Activated naive CD4-positive, alpha-beta T cell treated with anti-CD3 and anti-CD28 coated beads, Interleukin-2, amount 10 ng/mL, durations not matched to agents 7 days and 5 days (primary cell): ENCODE data around the gene DHX29.
"Not testable (repeated sequence)": the region's sequence is repeated elsewhere in the genome, so short reads cannot be mapped to it uniquely, and the experiment has no call there.

Experiments
- CTCF ChIA-PET: fragments of 350-600 bp; sonication (Branson Sonifier 250); formaldehyde crosslinking; loops from one replicate; lab custom pipeline; 2021; ENCODE audit warnings: antibody characterized with exemption; lab: Charles Lee
- DNase-seq: peaks from one replicate; pipeline ENCODE4 v3.0.0-alpha.2; 2020
- H3K27ac Mint-ChIP-seq: one replicate; pipeline ENCODE4 v1.8.0; 2021; ENCODE audit warnings: mild to moderate bottlenecking, moderate library complexity, mixed read lengths
- H3K27me3 Mint-ChIP-seq: one replicate; pipeline ENCODE4 v1.8.0; 2021; ENCODE audit warnings: mild to moderate bottlenecking, mixed read lengths
- H3K36me3 Mint-ChIP-seq: one replicate; pipeline ENCODE4 v1.8.0; 2021; ENCODE audit warnings: mixed read lengths
- H3K4me1 Mint-ChIP-seq: one replicate; pipeline ENCODE4 v1.8.0; 2021; ENCODE audit warnings: mixed read lengths
- H3K4me3 Mint-ChIP-seq: one replicate; pipeline ENCODE4 v1.8.0; 2021; ENCODE audit warnings: mild to moderate bottlenecking, moderate library complexity, mixed read lengths
- H3K9me3 Mint-ChIP-seq: one replicate; pipeline ENCODE4 v1.8.0; 2021; ENCODE audit warnings: mixed read lengths

Gene DHX29

DNA sequence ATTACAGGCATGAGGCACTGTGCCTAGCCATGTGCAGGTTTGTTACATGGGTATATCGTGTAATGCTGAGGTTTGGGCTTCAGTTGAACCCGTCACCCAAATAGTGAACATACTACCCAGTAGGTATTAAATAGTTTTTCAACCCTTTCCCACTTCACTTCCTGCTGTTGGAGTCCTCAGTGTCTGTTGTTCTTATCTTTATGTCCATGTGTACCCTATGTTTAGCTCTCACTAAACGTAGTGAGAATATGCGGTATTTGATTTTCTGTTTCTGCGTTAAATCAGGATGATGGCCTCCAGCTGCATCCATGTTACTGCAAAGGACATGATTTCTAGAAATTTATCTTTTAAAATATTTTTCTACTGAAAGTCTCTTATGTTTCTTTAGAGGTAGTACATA is 18.1 kb upstream of the DHX29 start:
- CTCF ChIA-PET: interaction anchor here (1.0 to 2.3 kb wide), 2 partner anchors 66 to 367 kb away, joined by 3 to 11 read pairs; no protein-coding TSS in a partner anchor
- no peaks in the 10 kb centered on the region for H3K27me3 Mint-ChIP-seq

GRCh38 chr5:55324815-55325418 is 17.4 kb upstream of the DHX29 start:
- CTCF ChIA-PET: interaction anchor here (0.6 to 2.3 kb wide), 3 partner anchors 108 to 367 kb away, joined by 3 to 11 read pairs (median 4); no protein-coding TSS in a partner anchor
- Mint-ChIP-seq H3K27me3 (no peaks in the 10 kb centered on the region), H3K27ac (no peak overlapping the region)

More for the DNA sequence above, 18.1 kb upstream of the DHX29 start:
- H3K4me1 Mint-ChIP-seq: peaks cover 23% of the 10 kb centered on the region
- no peak overlapping the region for H3K27ac Mint-ChIP-seq
- peaks cover 27% of the 10 kb centered on the region for H3K36me3 Mint-ChIP-seq
- DNase-seq: no peak
- no peak overlapping the region for H3K4me3 Mint-ChIP-seq
- no peaks in the 10 kb centered on the region for H3K9me3 Mint-ChIP-seq

DNA sequence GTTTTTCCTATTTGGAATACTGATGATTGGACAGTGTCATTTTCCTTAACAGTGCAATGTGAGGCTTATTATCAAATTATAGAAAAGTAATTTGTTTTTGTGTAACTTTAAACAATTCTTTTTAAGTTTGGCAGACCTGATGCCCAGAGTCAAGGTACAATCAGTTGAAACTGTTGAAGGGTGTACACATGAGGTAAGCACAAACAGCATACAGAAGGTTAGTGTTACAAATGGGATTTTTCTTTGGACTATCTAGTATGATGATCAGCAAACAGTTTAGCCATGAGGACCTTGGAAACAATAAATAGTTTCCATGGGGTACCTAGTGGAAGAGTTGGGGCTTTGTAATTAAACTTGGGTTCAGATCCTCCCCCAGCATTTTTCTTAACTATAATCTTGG is 16.5 kb upstream of the DHX29 start:
- no peak for DNase-seq
- no peaks in the 10 kb centered on the region for H3K27me3 Mint-ChIP-seq
- H3K36me3 Mint-ChIP-seq: peaks cover 22% of the 10 kb centered on the region
- H3K9me3 Mint-ChIP-seq: no peaks in the 10 kb centered on the region
- no peak overlapping the region for H3K4me3 Mint-ChIP-seq
- H3K27ac Mint-ChIP-seq: no peak overlapping the region
- H3K4me1 Mint-ChIP-seq: peaks cover 18% of the 10 kb centered on the region
- CTCF ChIA-PET: no interaction called here

More at GRCh38 chr5:55324815-55325418, 17.4 kb upstream of the DHX29 start:
- no peak overlapping the region for H3K4me3 Mint-ChIP-seq
- H3K9me3 Mint-ChIP-seq: no peaks in the 10 kb centered on the region
- no peak for DNase-seq
- H3K4me1 Mint-ChIP-seq: peaks cover 18% of the 10 kb centered on the region
- H3K36me3 Mint-ChIP-seq: peaks cover 22% of the 10 kb centered on the region

- H3K27ac Mint-ChIP-seq: no peak overlapping the region
- peaks cover 26% of the 10 kb centered on the region for H3K36me3 Mint-ChIP-seq
- no peaks in the 10 kb centered on the region for H3K27me3 Mint-ChIP-seq
- H3K4me1 Mint-ChIP-seq: peaks cover 4% of the 10 kb centered on the region
- CTCF ChIA-PET: no interaction called here
- H3K4me3 Mint-ChIP-seq: no peak overlapping the region
- DNase-seq: no peak
- H3K9me3 Mint-ChIP-seq: peaks cover 14% of the 10 kb centered on the region
These were observed 13.1 kb upstream of the DHX29 start for GRCh38 chr5:55320571-55320970.

- Mint-ChIP-seq H3K9me3 (peaks cover 14% of the 10 kb centered on the region), H3K4me1 (peaks cover 7% of the 10 kb centered on the region), H3K27ac (no peak overlapping the region), H3K27me3 (no peaks in the 10 kb centered on the region), H3K36me3 (peaks cover 26% of the 10 kb centered on the region), H3K4me3 (no peak overlapping the region)
- DNase-seq: no peak
- CTCF ChIA-PET: no interaction called here
These were observed 12.0 kb upstream of the DHX29 start for GRCh38 chr5:55319491-55319890.

- H3K4me3 Mint-ChIP-seq, DNase-seq, H3K27me3 Mint-ChIP-seq, H3K27ac Mint-ChIP-seq, CTCF ChIA-PET: not testable (repeated sequence)
- Mint-ChIP-seq H3K36me3 (peaks cover 34% of the 10 kb centered on the region), H3K9me3 (peaks cover 14% of the 10 kb centered on the region), H3K4me1 (peaks cover 16% of the 10 kb centered on the region)
These were observed 10.7 kb upstream of the DHX29 start for GRCh38 chr5:55318237-55318636.

DNA sequence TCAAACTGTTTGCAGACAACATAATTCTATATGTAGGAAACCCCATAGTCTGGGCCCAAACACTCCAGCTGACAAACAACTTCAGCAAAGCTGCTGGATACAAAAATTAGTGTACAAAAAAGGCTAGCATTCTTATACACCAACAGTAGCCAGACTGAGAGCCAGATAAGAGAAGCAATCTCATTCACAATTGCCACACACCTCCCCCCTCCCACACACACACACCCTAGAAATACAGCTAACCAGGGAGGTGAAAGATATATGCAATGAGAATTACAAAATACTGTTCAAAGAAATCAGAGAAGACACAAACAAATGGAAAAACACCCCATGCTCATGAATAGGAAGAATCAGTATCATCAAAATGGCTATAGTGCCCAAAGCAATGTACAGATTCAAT is 9.3 kb upstream of the DHX29 start:
- Mint-ChIP-seq H3K27me3 (no peaks in the 10 kb centered on the region), H3K27ac (no peak overlapping the region), H3K4me1 (peaks cover 17% of the 10 kb centered on the region), H3K9me3 (peaks cover 14% of the 10 kb centered on the region), H3K36me3 (peaks cover 35% of the 10 kb centered on the region), H3K4me3 (no peak overlapping the region)
- no peak for DNase-seq
- CTCF ChIA-PET: interaction anchor here (1.1 kb wide), 1 partner anchor 375 kb away, joined by 3 read pairs; no protein-coding TSS in a partner anchor

GRCh38 chr5:55316289-55316688 is 8.8 kb upstream of the DHX29 start:
- H3K4me3 Mint-ChIP-seq: no peak overlapping the region
- DNase-seq: no peak
- no peak overlapping the region for H3K27ac Mint-ChIP-seq
- H3K9me3 Mint-ChIP-seq: peaks cover 14% of the 10 kb centered on the region
- peaks cover 38% of the 10 kb centered on the region for H3K36me3 Mint-ChIP-seq
- H3K4me1 Mint-ChIP-seq: peaks cover 21% of the 10 kb centered on the region
- CTCF ChIA-PET: no interaction called here
- no peaks in the 10 kb centered on the region for H3K27me3 Mint-ChIP-seq

DNA sequence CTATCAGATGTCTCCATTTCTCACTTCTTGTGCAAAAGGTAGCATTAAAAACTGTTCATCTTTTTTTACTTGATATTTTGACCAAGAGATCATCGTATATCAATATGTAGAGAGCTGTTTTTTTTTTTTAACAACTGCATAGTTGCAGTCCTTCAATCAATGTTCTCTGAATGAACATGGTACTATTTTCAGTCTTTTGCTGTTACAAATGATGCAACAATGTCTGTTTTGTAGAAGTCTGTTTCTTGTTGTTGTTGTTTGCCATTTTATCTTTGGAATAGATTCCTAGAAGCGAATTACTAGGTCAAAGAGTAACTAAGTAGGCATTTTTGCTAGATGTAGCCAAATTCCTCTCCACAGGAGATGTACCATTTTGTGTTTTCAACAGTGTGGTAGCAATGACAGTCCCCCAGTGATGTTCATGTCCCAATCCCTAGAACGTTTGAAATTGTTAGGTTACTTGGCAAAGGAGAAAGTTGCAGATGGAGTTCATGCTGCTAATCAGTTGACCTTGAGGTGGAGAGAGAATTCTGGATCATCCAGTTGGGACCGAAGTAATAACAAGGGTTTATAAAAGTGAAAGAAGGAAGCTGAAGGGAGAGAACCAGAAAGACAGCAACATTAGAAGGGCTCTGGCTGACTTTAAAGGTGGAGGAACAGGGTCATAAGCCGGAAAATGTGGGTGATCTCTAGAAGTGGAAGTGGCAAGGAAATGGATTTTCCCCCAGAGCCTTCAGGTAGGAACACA is 6.5 kb upstream of the DHX29 start:
- Mint-ChIP-seq H3K9me3 (peaks cover 14% of the 10 kb centered on the region), H3K27me3 (no peaks in the 10 kb centered on the region), H3K4me3 (no peak overlapping the region), H3K36me3 (peaks cover 41% of the 10 kb centered on the region), H3K4me1 (peaks cover 30% of the 10 kb centered on the region), H3K27ac (no peak overlapping the region)
- CTCF ChIA-PET: interaction anchor here (0.6 kb wide), 1 partner anchor 55 kb away, joined by 4 read pairs; no protein-coding TSS in a partner anchor
- no peak for DNase-seq

DNA sequence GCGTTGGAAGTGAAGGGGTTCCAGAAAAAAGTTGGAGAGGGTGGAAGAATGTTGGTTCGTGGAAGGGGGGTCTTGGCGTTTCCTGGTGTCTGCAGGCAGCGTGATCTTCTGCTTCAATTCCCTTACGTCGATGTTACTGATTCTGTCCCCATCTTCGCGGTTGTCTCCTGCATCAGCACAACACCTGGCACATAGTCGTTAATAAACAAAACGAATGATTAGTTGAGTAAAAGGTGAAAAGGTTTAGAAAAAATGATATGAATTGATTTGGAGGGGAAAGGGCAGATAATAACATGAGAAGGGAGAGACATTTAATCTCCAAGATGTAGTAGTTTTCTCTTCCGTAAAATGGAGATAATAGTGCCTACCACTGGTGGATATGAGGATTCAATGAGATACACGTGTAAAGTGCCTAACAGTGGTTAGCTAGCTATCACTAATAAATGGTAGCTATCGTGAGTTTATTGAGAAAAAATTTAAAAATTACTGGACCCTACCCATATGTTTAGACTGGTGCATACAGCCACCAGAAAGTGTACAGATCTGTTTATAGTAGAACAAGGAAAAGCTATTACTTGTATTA is 851 bp upstream of the DHX29 start:
- no peaks in the 10 kb centered on the region for H3K9me3 Mint-ChIP-seq
- H3K4me1 Mint-ChIP-seq: peaks cover 26% of the 10 kb centered on the region
- no peaks in the 10 kb centered on the region for H3K27me3 Mint-ChIP-seq
- no peak overlapping the region for H3K27ac Mint-ChIP-seq
- DNase-seq: peak; percentile 28
- no peak overlapping the region for H3K4me3 Mint-ChIP-seq
- CTCF ChIA-PET: interaction anchor here (0.6 to 1.0 kb wide), 2 partner anchors 136 to 401 kb away, joined by 3 read pairs; no protein-coding TSS in a partner anchor
- H3K36me3 Mint-ChIP-seq: peaks cover 19% of the 10 kb centered on the region

- Mint-ChIP-seq H3K27me3 (no peaks in the 10 kb centered on the region), H3K4me1 (peaks cover 22% of the 10 kb centered on the region), H3K4me3 (no peak overlapping the region), H3K36me3 (peaks cover 19% of the 10 kb centered on the region), H3K9me3 (no peaks in the 10 kb centered on the region), H3K27ac (no peak overlapping the region)
- no peak for DNase-seq
- CTCF ChIA-PET: interaction anchor here (1.6 to 2.1 kb wide), 2 partner anchors 135 to 386 kb away, joined by 3 to 6 read pairs; no protein-coding TSS in a partner anchor
These were observed 682 bp downstream of the DHX29 start for GRCh38 chr5:55306641-55307382.

DNA sequence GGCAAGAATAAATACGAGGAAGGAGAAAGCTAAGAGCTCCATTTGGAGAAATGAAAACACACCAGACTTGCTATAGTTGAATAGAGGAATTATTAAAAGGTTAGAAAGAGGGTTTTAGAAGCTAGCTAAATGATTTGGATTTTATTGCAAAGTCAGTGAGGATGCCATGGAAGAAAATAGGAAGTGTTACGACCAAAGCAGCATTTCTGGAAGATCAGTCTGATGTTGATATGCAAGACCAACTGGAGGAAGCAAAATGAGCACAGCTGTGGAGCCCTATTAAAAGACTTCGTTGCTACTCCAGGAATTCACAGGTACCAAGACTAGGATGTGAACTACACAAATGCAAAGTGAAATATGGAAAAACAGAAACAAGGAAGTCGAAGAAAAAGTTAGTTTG is 2.1 kb downstream of the DHX29 start:
- Mint-ChIP-seq H3K4me1 (peaks cover 10% of the 10 kb centered on the region), H3K36me3 (peaks cover 21% of the 10 kb centered on the region), H3K9me3 (peaks cover 2% of the 10 kb centered on the region), H3K27me3 (no peaks in the 10 kb centered on the region), H3K27ac (no peak overlapping the region), H3K4me3 (no peak overlapping the region)
- no peak for DNase-seq
- CTCF ChIA-PET: interaction anchor here (2.1 kb wide), 1 partner anchor 133 kb away, joined by 6 read pairs; no protein-coding TSS in a partner anchor

- Mint-ChIP-seq H3K36me3 (peaks cover 22% of the 10 kb centered on the region), H3K4me1 (peaks cover 10% of the 10 kb centered on the region), H3K4me3 (no peak overlapping the region), H3K9me3 (peaks cover 2% of the 10 kb centered on the region), H3K27me3 (no peaks in the 10 kb centered on the region), H3K27ac (no peak overlapping the region)
- CTCF ChIA-PET: interaction anchor here (0.6 kb wide), 2 partner anchors 158 to 628 kb away, joined by 3 to 4 read pairs; no protein-coding TSS in a partner anchor
- no peak for DNase-seq
These were observed 2.9 kb downstream of the DHX29 start for GRCh38 chr5:55304584-55304983.
